ENCODE data around the gene FANCB.

GRCh38 chrX:14903891-14904290 is 31.0 kb upstream of the FANCB start:
- no peak for TF ChIP-seq EZH2 (IDR thresholded peaks at IDR 0.05; ENCODE audit: insufficient read depth, low read length)
- TF ChIP-seq, protein P1, sequence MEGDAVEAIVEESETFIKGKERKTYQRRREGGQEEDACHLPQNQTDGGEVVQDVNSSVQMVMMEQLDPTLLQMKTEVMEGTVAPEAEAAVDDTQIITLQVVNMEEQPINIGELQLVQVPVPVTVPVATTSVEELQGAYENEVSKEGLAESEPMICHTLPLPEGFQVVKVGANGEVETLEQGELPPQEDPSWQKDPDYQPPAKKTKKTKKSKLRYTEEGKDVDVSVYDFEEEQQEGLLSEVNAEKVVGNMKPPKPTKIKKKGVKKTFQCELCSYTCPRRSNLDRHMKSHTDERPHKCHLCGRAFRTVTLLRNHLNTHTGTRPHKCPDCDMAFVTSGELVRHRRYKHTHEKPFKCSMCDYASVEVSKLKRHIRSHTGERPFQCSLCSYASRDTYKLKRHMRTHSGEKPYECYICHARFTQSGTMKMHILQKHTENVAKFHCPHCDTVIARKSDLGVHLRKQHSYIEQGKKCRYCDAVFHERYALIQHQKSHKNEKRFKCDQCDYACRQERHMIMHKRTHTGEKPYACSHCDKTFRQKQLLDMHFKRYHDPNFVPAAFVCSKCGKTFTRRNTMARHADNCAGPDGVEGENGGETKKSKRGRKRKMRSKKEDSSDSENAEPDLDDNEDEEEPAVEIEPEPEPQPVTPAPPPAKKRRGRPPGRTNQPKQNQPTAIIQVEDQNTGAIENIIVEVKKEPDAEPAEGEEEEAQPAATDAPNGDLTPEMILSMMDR (IDR thresholded peaks at IDR 0.05; ENCODE audit: insufficient read depth, low read depth, low read length): no peak
